GM06990 (cell line): Measurements from ENCODE around the gene CHST12.
A peak's percentile ranks its signal among the peaks of the same experiment; 100 is the strongest.

Source experiments
- DNase-seq: peaks from one replicate; pipeline ENCODE4 v3.0.0-alpha.2; 2011; ENCODE audit not compliant: insufficient read length; ENCODE audit errors: extremely low read depth
- H3K27me3 ChIP-seq: replicated peaks from 2 replicates; pipeline ENCODE4 v1.6.0; 2011; ENCODE audit warnings: low read length; ENCODE audit not compliant: control insufficient read depth, insufficient read depth
- H3K36me3 ChIP-seq: 2 replicates; pipeline ENCODE4 v1.5.1; 2011; ENCODE audit warnings: low read length; ENCODE audit not compliant: control insufficient read depth, insufficient read depth
- H3K4me3 ChIP-seq: replicated peaks from 2 replicates; pipeline ENCODE4 v1.5.1; 2011; ENCODE audit warnings: low read depth, mild to moderate bottlenecking, control low read depth, low read length
- CTCF ChIP-seq: IDR thresholded peaks from 2 replicates; pipeline ENCODE4 v1.5.1; 2011; ENCODE audit warnings: low read length, control low read depth, mild to moderate bottlenecking, inconsistent platforms; ENCODE audit not compliant: insufficient read depth, poor library complexity, severe bottlenecking

CHST12 gene

GRCh38 chr7:2445898-2446555, 42.6 kb downstream of the CHST12 start:
- DNase-seq: no peak
- no peak for TF ChIP-seq CTCF
- H3K27me3 ChIP-seq: no peaks in the 10 kb centered on the region
- H3K36me3 ChIP-seq: no peaks in the 10 kb centered on the region; the same call in 1 of the 2 replicates
- no peak overlapping the region for H3K4me3 ChIP-seq

- no peak for DNase-seq
- TF ChIP-seq CTCF: no peak
- H3K36me3 ChIP-seq: no peaks in the 10 kb centered on the region; the same call in 1 of the 2 replicates
- H3K27me3 ChIP-seq: no peaks in the 10 kb centered on the region
- H3K4me3 ChIP-seq: no peak overlapping the region
Measured at GRCh38 chr7:2446676-2447075, 43.3 kb downstream of the CHST12 start.

- Histone ChIP-seq H3K27me3 (no peaks in the 10 kb centered on the region), H3K36me3 (no peaks in the 10 kb centered on the region; the same call in 1 of the 2 replicates)
Measured at GRCh38 chr7:2450198-2451107, 47.0 kb downstream of the CHST12 start.

GRCh38 chr7:2451171-2452073, 48.0 kb downstream of the CHST12 start:
- peak; percentile 96 for TF ChIP-seq CTCF
- no peaks in the 10 kb centered on the region for H3K27me3 ChIP-seq
- DNase-seq: peak; percentile 76
- H3K36me3 ChIP-seq: no peaks in the 10 kb centered on the region; the same call in 1 of the 2 replicates
- H3K4me3 ChIP-seq: peak overlapping the region; percentile 28

More at GRCh38 chr7:2450198-2451107, 47.0 kb downstream of the CHST12 start:
- no peak for DNase-seq
- no peak overlapping the region for H3K4me3 ChIP-seq
- no peak for TF ChIP-seq CTCF

GRCh38 chr7:2452074-2452507, 48.7 kb downstream of the CHST12 start:
- Histone ChIP-seq H3K27me3 (no peaks in the 10 kb centered on the region), H3K36me3 (no peaks in the 10 kb centered on the region), H3K4me3 (peak overlapping the region; percentile 28)
- no peak for DNase-seq
- peak; percentile 23 for TF ChIP-seq CTCF
